Measurements from ENCODE around the gene SYNE1. TPM values are rescaled to one million over a fixed set of nuclear protein-coding genes. Genes with fewer than 3 reads are reported as not detected.
"Not testable (repeated sequence)": the region's sequence is repeated elsewhere in the genome, so short reads cannot be mapped to it uniquely, and the experiment has no call there.

Gene SYNE1
- total RNA-seq, 4 donors from 2014 or later, result 78.9 to 352 (median 113) TPM

- DNase-seq (ENCODE audit: low spot score), result no peak
- TF ChIP-seq CTCF (IDR thresholded peaks at IDR 0.05), result no peak
- no peak for ATAC-seq (ENCODE audit: low FRiP score)
Observed at GRCh38 chr6:152150196-152150595, 487.0 kb downstream of the SYNE1 start.

GRCh38 chr6:152148412-152148811, 488.8 kb downstream of the SYNE1 start:
- TF ChIP-seq CTCF (IDR thresholded peaks at IDR 0.05), result no peak
- ATAC-seq (ENCODE audit: low FRiP score) (no peak), DNase-seq (ENCODE audit: low spot score) (no peak)

- no peak for TF ChIP-seq CTCF (IDR thresholded peaks at IDR 0.05)
- ATAC-seq (ENCODE audit: low FRiP score) (no peak), DNase-seq (ENCODE audit: low spot score) (no peak)
Observed at GRCh38 chr6:152147269-152147668, 489.9 kb downstream of the SYNE1 start.

DNA sequence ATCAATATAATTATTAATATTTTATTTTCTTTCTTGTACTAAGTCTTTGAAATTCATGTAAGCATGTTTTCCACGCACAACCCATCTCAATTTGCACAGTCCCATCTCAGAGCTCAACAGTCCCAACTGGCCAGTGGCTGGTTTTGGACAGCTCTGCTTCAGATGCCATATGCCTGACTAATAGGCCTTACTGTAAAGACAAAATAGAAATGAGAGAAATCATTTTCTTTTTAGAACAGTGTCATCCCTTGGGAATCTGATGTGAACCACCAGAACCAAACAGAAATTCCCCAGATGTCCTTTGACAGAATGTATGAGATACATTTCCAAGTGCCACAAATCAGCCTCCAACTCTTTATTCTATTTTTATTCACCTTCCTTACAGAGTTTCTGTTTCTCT, 490.8 kb downstream of the SYNE1 start:
- no peak for ATAC-seq (ENCODE audit: low FRiP score)
- no peak for TF ChIP-seq CTCF (IDR thresholded peaks at IDR 0.05)
- no peak for DNase-seq (ENCODE audit: low spot score)

DNA sequence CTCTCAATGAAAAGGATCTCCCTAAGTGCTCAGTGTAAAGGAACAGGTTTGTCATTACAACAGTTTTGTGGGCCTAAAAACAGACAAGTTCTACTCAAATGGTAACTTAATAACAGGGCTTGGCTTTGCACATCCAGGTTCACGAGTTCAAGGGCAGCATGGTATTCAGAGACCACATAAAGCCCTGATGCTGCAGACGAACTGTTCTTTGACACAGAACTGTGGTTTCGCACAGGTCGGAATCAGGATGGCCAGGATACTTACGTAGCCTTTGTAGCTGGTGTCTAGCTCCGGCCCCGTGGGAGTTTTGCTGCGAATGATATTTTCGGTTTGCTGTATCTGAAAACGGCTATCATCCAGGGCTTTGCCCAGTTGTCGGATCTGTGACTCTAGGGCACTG, 493.8 kb downstream of the SYNE1 start:
- TF ChIP-seq CTCF (IDR thresholded peaks at IDR 0.05), result no peak
- ATAC-seq (ENCODE audit: low FRiP score), result no peak

GRCh38 chr6:152142105-152142504, 495.1 kb downstream of the SYNE1 start:
- DNase-seq (ENCODE audit: low spot score) (no peak), ATAC-seq (ENCODE audit: low FRiP score) (no peak)

More for the DNA sequence above, 493.8 kb downstream of the SYNE1 start:
- no peak for DNase-seq (ENCODE audit: low spot score)

DNA sequence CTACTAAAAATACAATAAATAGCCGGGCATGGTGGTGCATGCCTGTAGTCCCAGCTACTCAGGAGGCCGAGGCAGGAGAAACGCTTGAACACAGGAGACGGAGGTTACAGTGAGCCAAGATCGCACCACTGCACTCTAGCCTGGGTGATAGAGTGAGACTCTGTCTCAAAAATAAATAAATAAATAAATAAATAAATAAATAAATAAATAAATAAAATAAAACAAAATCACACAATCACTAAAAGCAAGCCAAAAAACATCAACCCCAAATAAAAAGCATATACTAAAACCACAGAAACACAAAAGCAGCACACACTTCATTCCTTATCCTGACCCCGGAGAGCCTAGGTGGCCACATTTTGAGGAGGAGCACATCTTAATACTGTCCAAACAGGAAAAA, 498.8 kb downstream of the SYNE1 start:
- ATAC-seq (ENCODE audit: low FRiP score); DNase-seq (ENCODE audit: low spot score): not testable (repeated sequence)

More at GRCh38 chr6:152142105-152142504, 495.1 kb downstream of the SYNE1 start:
- no peak for TF ChIP-seq CTCF (IDR thresholded peaks at IDR 0.05)

GRCh38 chr6:152136449-152136825, 500.7 kb downstream of the SYNE1 start:
- no peak for DNase-seq (ENCODE audit: low spot score)
- TF ChIP-seq CTCF (IDR thresholded peaks at IDR 0.05), result no peak
- no peak for ATAC-seq (ENCODE audit: low FRiP score)
